GM18907 (cell line): Measurements from ENCODE around the gene ROMO1.
"Not testable (repeated sequence)": the region's sequence is repeated elsewhere in the genome, so short reads cannot be mapped to it uniquely, and the experiment has no call there.

ENCODE experiments used
- ATAC-seq: cut with Tn5 transposase; IDR thresholded peaks from one replicate; pipeline ENCODE4 v1.9.1; 2021; ENCODE audit warnings: mild to moderate bottlenecking, moderate library complexity; ENCODE audit not compliant: unreplicated experiment

The ROMO1 gene

GRCh38 chr20:35709259-35709658 is 10.1 kb downstream of the ROMO1 start:
- no peak for ATAC-seq

- no peak for ATAC-seq
Measured at GRCh38 chr20:35710039-35710438, 10.8 kb downstream of the ROMO1 start.

GRCh38 chr20:35710884-35711587 is 11.8 kb downstream of the ROMO1 start:
- no peak for ATAC-seq

- no peak for ATAC-seq
Measured at GRCh38 chr20:35711588-35712209, 12.5 kb downstream of the ROMO1 start.

- not testable (repeated sequence) for ATAC-seq
Measured at GRCh38 chr20:35713120-35713519, 13.9 kb downstream of the ROMO1 start.

- no peak for ATAC-seq
Measured at GRCh38 chr20:35714127-35714526, 14.9 kb downstream of the ROMO1 start.

- ATAC-seq: no peak
Measured at GRCh38 chr20:35715652-35716051, 16.4 kb downstream of the ROMO1 start.

GRCh38 chr20:35716330-35716729 is 17.1 kb downstream of the ROMO1 start:
- no peak for ATAC-seq

- ATAC-seq: not testable (repeated sequence)
Measured at GRCh38 chr20:35718321-35718720, 19.1 kb downstream of the ROMO1 start.

- ATAC-seq: no peak
Measured at GRCh38 chr20:35718972-35719635, 19.9 kb downstream of the ROMO1 start.

- no peak for ATAC-seq
Measured at GRCh38 chr20:35719717-35720116, 20.5 kb downstream of the ROMO1 start.

GRCh38 chr20:35720165-35721123 is 21.2 kb downstream of the ROMO1 start:
- no peak for ATAC-seq

- ATAC-seq: no peak
Measured at GRCh38 chr20:35721219-35721618, 22.0 kb downstream of the ROMO1 start.

GRCh38 chr20:35721621-35722020 is 22.4 kb downstream of the ROMO1 start:
- no peak for ATAC-seq

GRCh38 chr20:35723275-35723639 is 24.1 kb downstream of the ROMO1 start:
- ATAC-seq: not testable (repeated sequence)

GRCh38 chr20:35723652-35724320 is 24.6 kb downstream of the ROMO1 start:
- not testable (repeated sequence) for ATAC-seq

GRCh38 chr20:35724321-35725230 is 25.4 kb downstream of the ROMO1 start:
- ATAC-seq: no peak

GRCh38 chr20:35726842-35727711 is 27.9 kb downstream of the ROMO1 start:
- ATAC-seq: no peak
